GM12872 (cell line): ENCODE data around the gene WIPF3.

Source experiments
- CTCF ChIP-seq: IDR thresholded peaks from 3 replicates; pipeline ENCODE4 v1.5.1; 2011; ENCODE audit warnings: low read depth, mild to moderate bottlenecking, low read length, moderate library complexity; ENCODE audit not compliant: insufficient read depth

The WIPF3 gene

GRCh38 chr7:29780346-29780745 is 26.0 kb upstream of the WIPF3 start:
- TF ChIP-seq CTCF: no peak

- TF ChIP-seq CTCF: no peak
These were observed 22.6 kb upstream of the WIPF3 start for GRCh38 chr7:29783671-29784070.

- TF ChIP-seq CTCF: no peak
These were observed 12.8 kb upstream of the WIPF3 start for GRCh38 chr7:29793507-29793906.

GRCh38 chr7:29794959-29795629 is 11.2 kb upstream of the WIPF3 start:
- TF ChIP-seq CTCF: no peak

- no peak for TF ChIP-seq CTCF
These were observed 10.4 kb upstream of the WIPF3 start for GRCh38 chr7:29795696-29796580.

GRCh38 chr7:29797112-29797944 is 9.0 kb upstream of the WIPF3 start:
- TF ChIP-seq CTCF: no peak

GRCh38 chr7:29798422-29798821 is 7.9 kb upstream of the WIPF3 start:
- TF ChIP-seq CTCF: no peak
